ENCODE measurements around the gene NRIP2.

- TF ChIP-seq POLR2A (IDR thresholded peaks at IDR 0.05; ENCODE audit: extremely low read depth, insufficient read length) (no peak), MAX (IDR thresholded peaks at IDR 0.05; ENCODE audit: low read depth, low read length) (no peak)
Observed at GRCh38 chr12:2862876-2863275, 28.0 kb upstream of the NRIP2 start.

All from NB4 (cell line).